Measurements from ENCODE around the gene ROPN1.
"Not testable (repeated sequence)": the region's sequence is repeated elsewhere in the genome, so short reads cannot be mapped to it uniquely, and the experiment has no call there.

The ROPN1 gene

GRCh38 chr3:123980539-123980938 lies 11.4 kb downstream of the ROPN1 start:
- Histone ChIP-seq H3K4me1 (ENCODE audit: insufficient read depth, poor library complexity, severe bottlenecking) (no peaks in the 10 kb centered on the region), H3K4me3 (ENCODE audit: severe bottlenecking) (no peak overlapping the region), H3K9me3 (ENCODE audit: severe bottlenecking) (no peaks in the 10 kb centered on the region), H3K27ac (ENCODE audit: poor library complexity, severe bottlenecking) (no peak overlapping the region), H3K27me3 (ENCODE audit: insufficient read depth, poor library complexity, severe bottlenecking) (peaks cover 34% of the 10 kb centered on the region), H3K36me3 (ENCODE audit: low read depth) (no peaks in the 10 kb centered on the region)
- no peak for TF ChIP-seq CTCF (IDR thresholded peaks at IDR 0.05; ENCODE audit: poor library complexity, severe bottlenecking)
- DNase-seq (ENCODE audit: low spot score) (no peak), ATAC-seq (ENCODE audit: low read depth) (no peak)

GRCh38 chr3:123979525-123980501 lies 12.1 kb downstream of the ROPN1 start:
- peak; percentile 85 for ATAC-seq (ENCODE audit: low read depth)
- H3K4me3 ChIP-seq (ENCODE audit: severe bottlenecking): not testable (repeated sequence)

GRCh38 chr3:123976904-123977303 lies 15.0 kb downstream of the ROPN1 start:
- not testable (repeated sequence) for H3K36me3 ChIP-seq (ENCODE audit: low read depth); H3K9me3 ChIP-seq (ENCODE audit: severe bottlenecking); H3K4me1 ChIP-seq (ENCODE audit: insufficient read depth, poor library complexity, severe bottlenecking); H3K27ac ChIP-seq (ENCODE audit: poor library complexity, severe bottlenecking); H3K4me3 ChIP-seq (ENCODE audit: severe bottlenecking); DNase-seq (ENCODE audit: low spot score); ATAC-seq (ENCODE audit: low read depth)
- peaks cover 18% of the 10 kb centered on the region for H3K27me3 ChIP-seq (ENCODE audit: insufficient read depth, poor library complexity, severe bottlenecking)

More at GRCh38 chr3:123979525-123980501, 12.1 kb downstream of the ROPN1 start:
- not testable (repeated sequence) for H3K9me3 ChIP-seq (ENCODE audit: severe bottlenecking); H3K36me3 ChIP-seq (ENCODE audit: low read depth); H3K27ac ChIP-seq (ENCODE audit: poor library complexity, severe bottlenecking); H3K4me1 ChIP-seq (ENCODE audit: insufficient read depth, poor library complexity, severe bottlenecking)
- peak; percentile 83 for TF ChIP-seq CTCF (IDR thresholded peaks at IDR 0.05; ENCODE audit: poor library complexity, severe bottlenecking)
- peaks cover 34% of the 10 kb centered on the region for H3K27me3 ChIP-seq (ENCODE audit: insufficient read depth, poor library complexity, severe bottlenecking)
- peak; percentile 56 for DNase-seq (ENCODE audit: low spot score)

GRCh38 chr3:123976181-123976898 lies 15.6 kb downstream of the ROPN1 start:
- not testable (repeated sequence) for H3K36me3 ChIP-seq (ENCODE audit: low read depth); H3K4me1 ChIP-seq (ENCODE audit: insufficient read depth, poor library complexity, severe bottlenecking); H3K9me3 ChIP-seq (ENCODE audit: severe bottlenecking); H3K4me3 ChIP-seq (ENCODE audit: severe bottlenecking); H3K27ac ChIP-seq (ENCODE audit: poor library complexity, severe bottlenecking); DNase-seq (ENCODE audit: low spot score)
- peak; percentile 55 for ATAC-seq (ENCODE audit: low read depth)
- H3K27me3 ChIP-seq (ENCODE audit: insufficient read depth, poor library complexity, severe bottlenecking): peaks cover 12% of the 10 kb centered on the region

- H3K9me3 ChIP-seq (ENCODE audit: severe bottlenecking); H3K4me3 ChIP-seq (ENCODE audit: severe bottlenecking); H3K27me3 ChIP-seq (ENCODE audit: insufficient read depth, poor library complexity, severe bottlenecking); ATAC-seq (ENCODE audit: low read depth); H3K4me1 ChIP-seq (ENCODE audit: insufficient read depth, poor library complexity, severe bottlenecking); DNase-seq (ENCODE audit: low spot score); H3K27ac ChIP-seq (ENCODE audit: poor library complexity, severe bottlenecking); H3K36me3 ChIP-seq (ENCODE audit: low read depth): not testable (repeated sequence)
Measured at GRCh38 chr3:123975030-123975429, 16.9 kb downstream of the ROPN1 start.

- Histone ChIP-seq H3K36me3 (ENCODE audit: low read depth) (no peaks in the 10 kb centered on the region), H3K9me3 (ENCODE audit: severe bottlenecking) (no peaks in the 10 kb centered on the region), H3K4me1 (ENCODE audit: insufficient read depth, poor library complexity, severe bottlenecking) (no peaks in the 10 kb centered on the region), H3K27me3 (ENCODE audit: insufficient read depth, poor library complexity, severe bottlenecking) (peaks cover 3% of the 10 kb centered on the region), H3K4me3 (ENCODE audit: severe bottlenecking) (no peak overlapping the region), H3K27ac (ENCODE audit: poor library complexity, severe bottlenecking) (no peak overlapping the region)
- DNase-seq (ENCODE audit: low spot score) (no peak), ATAC-seq (ENCODE audit: low read depth) (no peak)
- TF ChIP-seq CTCF (IDR thresholded peaks at IDR 0.05; ENCODE audit: poor library complexity, severe bottlenecking): no peak
Measured at GRCh38 chr3:123971406-123971805, 20.5 kb downstream of the ROPN1 start.

- H3K4me3 ChIP-seq (ENCODE audit: severe bottlenecking); DNase-seq (ENCODE audit: low spot score); H3K27ac ChIP-seq (ENCODE audit: poor library complexity, severe bottlenecking); H3K36me3 ChIP-seq (ENCODE audit: low read depth); H3K4me1 ChIP-seq (ENCODE audit: insufficient read depth, poor library complexity, severe bottlenecking); H3K27me3 ChIP-seq (ENCODE audit: insufficient read depth, poor library complexity, severe bottlenecking); H3K9me3 ChIP-seq (ENCODE audit: severe bottlenecking); ATAC-seq (ENCODE audit: low read depth): not testable (repeated sequence)
Measured at GRCh38 chr3:123967260-123967659, 24.7 kb downstream of the ROPN1 start.

GRCh38 chr3:123966799-123967198 lies 25.1 kb downstream of the ROPN1 start:
- not testable (repeated sequence) for DNase-seq (ENCODE audit: low spot score); H3K4me3 ChIP-seq (ENCODE audit: severe bottlenecking); H3K27ac ChIP-seq (ENCODE audit: poor library complexity, severe bottlenecking); H3K4me1 ChIP-seq (ENCODE audit: insufficient read depth, poor library complexity, severe bottlenecking); H3K36me3 ChIP-seq (ENCODE audit: low read depth); H3K9me3 ChIP-seq (ENCODE audit: severe bottlenecking); H3K27me3 ChIP-seq (ENCODE audit: insufficient read depth, poor library complexity, severe bottlenecking)
- ATAC-seq (ENCODE audit: low read depth): peak; percentile 55; the same call in 1 of the 3 replicates
